ENCODE measurements around the gene PPP6R2. TPM values are rescaled to one million over a fixed set of nuclear protein-coding genes. Genes with fewer than 3 reads are reported as not detected.
"Not testable (repeated sequence)": the region's sequence is repeated elsewhere in the genome, so short reads cannot be mapped to it uniquely, and the experiment has no call there.

Gene PPP6R2
- total RNA-seq, 1 experiment from 2014 or later: 74.7 TPM

DNA sequence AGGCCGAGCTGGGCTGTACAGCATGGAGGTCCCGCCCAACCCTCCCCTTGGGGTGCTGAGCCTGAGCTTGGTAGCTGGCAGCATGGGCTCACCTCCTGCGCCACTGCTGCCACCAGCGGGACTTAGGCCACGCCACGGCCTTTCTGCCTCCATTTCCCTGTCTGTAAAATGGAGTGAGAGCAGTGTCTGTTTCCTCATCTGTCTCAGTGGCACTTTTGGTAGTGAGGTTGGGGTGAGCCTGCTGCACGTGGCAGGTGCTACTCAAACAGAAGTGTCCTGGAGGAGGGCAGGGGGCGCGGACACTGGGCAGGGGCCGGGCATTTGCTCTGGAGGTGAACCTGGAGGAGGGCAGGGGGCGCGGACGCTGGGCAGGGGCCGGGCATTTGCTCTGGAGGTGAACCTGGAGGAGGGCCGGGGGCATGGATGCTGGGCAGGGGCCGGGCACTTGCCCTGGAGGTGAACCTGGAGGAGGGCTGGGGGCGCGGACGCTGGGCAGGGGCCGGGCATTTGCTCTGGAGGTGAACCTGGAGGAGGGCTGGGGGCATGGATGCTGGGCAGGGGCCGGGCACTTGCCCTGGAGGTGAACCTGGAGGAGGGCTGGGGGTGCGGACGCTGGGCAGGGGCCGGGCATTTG, 89.9 kb downstream of the PPP6R2 start:
- in situ Hi-C loops (cut with HindIII; ENCODE audit: low pct_unique_long_range_greater_than_20kb, low sequenced_read_pairs); DNase-seq (ENCODE audit: low read depth, low spot score): not testable (repeated sequence)

DNA sequence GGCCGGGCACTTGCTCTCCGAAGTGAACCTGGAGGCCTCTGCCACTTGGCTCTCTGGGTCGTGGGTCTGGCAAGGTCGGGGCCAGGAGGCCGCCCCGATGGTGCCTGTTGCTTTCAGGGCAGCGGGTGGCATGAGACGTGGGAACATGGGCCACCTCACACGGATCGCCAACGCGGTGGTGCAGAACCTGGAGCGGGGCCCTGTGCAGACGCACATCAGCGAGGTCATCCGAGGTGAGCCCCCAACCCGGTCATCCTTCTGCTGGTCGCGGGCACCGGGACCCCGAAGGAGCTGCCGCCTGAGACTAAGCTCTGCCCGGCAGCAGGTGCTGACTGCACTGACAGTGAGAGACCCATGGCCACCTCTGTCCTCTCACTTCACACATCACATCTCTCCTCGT, 91.7 kb downstream of the PPP6R2 start:
- in situ Hi-C loops (cut with HindIII; ENCODE audit: low pct_unique_long_range_greater_than_20kb, low sequenced_read_pairs): no loop called here
- DNase-seq (ENCODE audit: low read depth, low spot score): no peak

DNA sequence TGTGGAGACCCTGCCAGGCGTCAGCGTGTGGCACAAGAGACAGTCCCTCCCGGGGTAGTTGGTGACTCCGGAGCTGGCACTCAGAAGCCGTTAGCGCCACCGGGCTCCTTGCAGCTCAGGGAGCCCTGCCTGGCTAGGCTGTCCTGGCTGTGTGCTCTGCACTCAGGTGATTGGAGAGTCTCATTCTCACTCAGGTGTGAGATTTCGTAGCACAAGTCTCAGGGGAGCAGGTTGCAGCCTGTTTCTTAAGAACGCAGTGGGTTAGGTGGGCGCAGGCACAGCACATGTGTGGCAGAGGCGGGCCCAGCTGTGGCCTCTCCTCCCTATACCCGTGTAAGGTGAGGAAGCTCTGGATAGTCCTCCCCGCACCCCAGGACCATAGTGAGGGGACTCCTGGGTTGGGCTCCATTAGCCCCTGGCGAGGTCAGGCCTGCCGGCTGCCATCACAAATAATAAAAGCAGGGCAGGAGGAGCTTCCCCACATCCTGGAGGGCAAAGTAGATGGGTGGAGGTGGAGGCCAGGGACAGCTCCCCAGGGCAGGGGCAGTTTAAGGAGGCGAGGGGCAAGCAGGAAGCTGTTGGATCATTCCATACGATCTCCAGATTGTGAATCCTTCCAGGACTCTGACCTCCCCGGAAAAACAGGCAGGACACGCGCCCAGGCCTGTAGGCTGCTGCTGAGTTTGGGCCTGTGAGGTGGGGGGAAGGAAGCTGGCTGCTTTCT, 92.3 kb downstream of the PPP6R2 start:
- in situ Hi-C loops (cut with HindIII; ENCODE audit: low pct_unique_long_range_greater_than_20kb, low sequenced_read_pairs): no loop called here
- no peak for DNase-seq (ENCODE audit: low read depth, low spot score)

DNA sequence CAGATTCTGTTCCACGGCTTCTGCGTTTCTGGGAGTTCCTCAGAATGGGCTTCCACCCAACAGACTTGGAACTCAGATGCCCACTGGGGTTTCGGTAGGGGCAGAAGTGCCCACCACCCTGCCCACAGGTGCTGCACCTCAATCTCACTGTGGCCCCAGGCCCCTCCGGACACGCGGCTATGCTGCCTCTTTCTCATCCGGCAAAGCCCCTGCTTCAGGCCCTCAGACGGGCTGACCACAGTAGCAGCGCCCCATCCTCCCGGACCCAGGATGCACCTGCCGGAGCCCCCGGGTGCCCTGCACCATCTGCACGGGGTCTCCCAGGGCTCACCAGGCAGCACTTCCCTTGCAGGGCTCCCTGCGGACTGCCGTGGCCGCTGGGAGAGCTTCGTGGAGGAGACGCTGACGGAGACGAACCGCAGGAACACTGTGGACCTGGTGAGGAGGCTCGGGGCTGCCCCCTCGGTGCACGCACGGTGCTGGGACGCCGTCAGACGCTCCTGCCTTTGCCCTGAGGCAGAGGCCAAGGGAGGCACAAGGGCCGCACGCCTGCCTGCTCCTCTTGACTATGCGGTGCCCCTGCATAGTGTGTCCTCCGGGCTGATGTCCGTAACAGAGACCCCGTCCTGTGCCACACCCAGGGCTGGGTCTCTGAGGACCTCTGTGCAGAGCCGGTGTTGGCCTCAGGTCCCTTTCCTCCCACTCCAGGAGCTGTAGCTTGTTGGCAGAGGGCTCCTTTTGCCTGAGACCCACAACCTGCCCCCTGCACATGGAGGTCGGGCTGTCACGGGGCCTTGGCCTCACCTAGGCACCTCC, 93.1 kb downstream of the PPP6R2 start:
- DNase-seq (ENCODE audit: low read depth, low spot score): no peak
- in situ Hi-C loops (cut with HindIII; ENCODE audit: low pct_unique_long_range_greater_than_20kb, low sequenced_read_pairs): no loop called here

DNA sequence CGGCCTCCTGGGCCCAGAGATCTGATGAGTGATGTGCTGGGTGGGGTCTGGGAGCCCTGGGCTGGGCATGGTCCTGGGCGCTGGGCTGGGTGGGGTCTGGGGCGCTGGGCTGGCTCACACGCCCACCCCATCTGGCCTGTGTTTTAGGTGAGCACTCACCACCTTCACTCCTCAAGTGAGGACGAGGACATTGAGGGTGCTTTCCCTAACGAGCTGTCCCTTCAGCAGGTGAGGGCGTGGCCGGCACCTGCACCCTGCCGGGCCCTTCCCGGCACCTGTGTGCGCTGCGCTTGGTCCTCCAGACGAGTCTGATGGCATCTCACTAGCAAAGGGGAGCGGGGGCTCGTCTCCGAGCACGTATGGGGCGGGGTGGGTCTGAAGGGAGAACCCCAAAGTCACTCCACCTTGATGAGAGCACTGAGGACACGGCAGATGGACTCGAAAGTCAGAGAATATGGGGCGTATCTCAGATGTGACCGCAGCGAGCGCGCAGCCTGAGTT, 93.8 kb downstream of the PPP6R2 start:
- DNase-seq (ENCODE audit: low read depth, low spot score): no peak
- in situ Hi-C loops (cut with HindIII; ENCODE audit: low pct_unique_long_range_greater_than_20kb, low sequenced_read_pairs): no loop called here

DNA sequence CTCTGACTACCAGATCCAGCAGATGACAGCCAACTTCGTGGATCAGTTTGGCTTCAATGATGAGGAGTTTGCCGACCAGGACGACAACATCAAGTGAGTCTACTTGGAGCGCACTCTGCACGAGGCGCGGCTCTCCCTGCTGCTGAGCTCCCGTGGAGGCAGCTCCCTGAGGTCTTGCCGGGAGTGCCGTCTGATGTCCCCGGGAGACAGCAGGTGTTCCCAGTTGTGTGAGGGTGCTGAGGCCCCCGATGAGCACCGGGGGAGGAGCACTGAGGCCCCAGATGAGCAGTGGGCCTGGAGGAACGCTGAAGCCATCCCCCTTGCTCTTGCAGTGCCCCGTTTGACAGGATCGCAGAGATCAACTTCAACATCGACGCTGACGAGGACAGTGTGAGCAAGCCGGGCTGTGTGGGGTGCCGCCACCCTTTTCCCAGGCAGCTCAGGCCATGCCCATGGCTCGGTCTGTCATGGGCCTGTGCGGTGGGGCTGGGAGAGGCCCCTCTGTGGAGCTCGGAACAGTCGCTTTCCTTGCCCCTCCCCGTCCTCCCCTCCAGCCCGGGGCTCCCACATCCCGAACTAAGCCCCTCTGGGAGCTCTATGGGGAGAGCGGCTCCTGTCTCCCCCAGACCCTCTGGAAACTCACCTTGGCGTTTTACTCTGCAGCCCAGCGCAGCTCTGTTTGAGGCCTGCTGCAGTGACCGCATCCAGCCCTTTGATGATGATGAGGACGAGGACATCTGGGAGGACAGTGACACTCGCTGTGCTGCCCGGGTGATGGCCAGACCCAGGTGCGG, 94.6 kb downstream of the PPP6R2 start:
- in situ Hi-C loops (cut with HindIII; ENCODE audit: low pct_unique_long_range_greater_than_20kb, low sequenced_read_pairs): no loop called here
- DNase-seq (ENCODE audit: low read depth, low spot score): no peak

DNA sequence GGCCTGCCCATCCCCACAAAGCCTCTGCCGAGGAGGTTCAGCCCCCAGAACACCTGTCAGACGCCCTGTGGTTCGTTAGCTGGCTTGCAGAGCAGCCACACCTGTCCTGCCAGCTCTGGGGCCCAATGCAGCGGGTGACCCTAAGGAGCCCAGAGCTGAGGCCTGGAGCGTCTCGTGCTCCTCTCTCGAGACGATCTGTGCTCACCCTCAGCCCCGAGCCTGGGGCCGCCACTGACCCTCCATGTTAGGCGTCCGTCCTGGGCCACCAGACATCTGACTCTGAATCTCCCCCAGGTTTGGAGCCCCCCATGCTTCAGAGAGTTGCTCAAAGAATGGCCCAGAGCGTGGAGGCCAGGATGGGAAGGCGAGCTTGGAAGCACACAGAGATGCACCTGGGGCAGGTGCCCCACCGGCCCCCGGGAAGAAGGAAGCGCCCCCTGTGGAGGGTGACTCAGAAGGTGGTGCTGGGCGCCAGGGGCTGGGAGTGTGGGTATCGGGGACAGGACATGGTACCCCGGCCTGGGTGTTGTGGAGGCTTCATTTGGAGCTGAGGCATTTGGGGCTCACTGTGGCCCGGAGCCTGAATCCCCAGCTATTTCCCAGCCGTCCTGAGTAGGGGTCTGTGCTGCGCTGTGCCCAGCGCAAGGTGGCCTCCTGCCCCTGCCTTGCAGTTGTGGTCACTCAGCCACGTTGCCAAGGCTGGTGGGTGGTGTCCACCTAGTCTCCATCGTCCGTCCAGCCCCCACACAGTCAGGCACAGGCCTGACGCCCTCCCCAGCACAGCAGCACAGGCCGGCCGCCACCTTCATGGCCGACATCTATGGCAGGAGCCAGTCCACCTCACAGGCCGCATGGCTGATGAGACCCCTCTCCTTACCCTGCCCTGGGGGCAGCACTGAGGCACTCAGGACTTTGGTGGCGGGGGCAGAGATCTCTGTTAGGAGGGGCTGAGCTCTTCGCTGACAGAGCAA, 95.5 kb downstream of the PPP6R2 start:
- no peak for DNase-seq (ENCODE audit: low read depth, low spot score)
- in situ Hi-C loops (cut with HindIII; ENCODE audit: low pct_unique_long_range_greater_than_20kb, low sequenced_read_pairs): no loop called here

DNA sequence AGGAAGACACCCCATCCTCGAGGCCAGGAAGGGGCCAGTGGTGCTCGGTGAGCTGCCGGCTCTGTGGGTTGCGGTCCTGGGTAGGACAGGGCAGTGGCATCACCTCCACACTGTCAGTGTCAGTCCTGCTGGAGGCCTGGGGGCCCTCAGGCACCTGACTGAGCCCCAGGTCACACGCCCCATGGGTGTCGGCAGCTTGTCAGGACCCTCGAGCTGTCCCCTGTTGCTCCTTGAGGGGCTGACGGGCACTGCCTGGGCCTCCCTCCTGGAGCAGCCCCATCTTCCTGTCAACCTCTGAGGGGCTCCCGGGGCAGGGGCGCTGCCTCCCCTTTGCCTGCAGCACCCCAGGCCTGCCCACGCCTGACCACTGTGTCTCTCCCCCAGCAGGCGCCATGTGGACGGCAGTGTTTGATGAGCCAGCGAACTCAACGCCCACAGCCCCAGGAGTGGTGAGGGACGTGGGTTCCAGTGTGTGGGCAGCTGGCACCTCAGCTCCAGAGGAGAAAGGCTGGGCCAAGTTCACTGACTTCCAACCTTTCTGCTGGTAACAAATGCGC, 96.3 kb downstream of the PPP6R2 start:
- no peak for DNase-seq (ENCODE audit: low read depth, low spot score)
- in situ Hi-C loops (cut with HindIII; ENCODE audit: low pct_unique_long_range_greater_than_20kb, low sequenced_read_pairs): no loop called here

DNA sequence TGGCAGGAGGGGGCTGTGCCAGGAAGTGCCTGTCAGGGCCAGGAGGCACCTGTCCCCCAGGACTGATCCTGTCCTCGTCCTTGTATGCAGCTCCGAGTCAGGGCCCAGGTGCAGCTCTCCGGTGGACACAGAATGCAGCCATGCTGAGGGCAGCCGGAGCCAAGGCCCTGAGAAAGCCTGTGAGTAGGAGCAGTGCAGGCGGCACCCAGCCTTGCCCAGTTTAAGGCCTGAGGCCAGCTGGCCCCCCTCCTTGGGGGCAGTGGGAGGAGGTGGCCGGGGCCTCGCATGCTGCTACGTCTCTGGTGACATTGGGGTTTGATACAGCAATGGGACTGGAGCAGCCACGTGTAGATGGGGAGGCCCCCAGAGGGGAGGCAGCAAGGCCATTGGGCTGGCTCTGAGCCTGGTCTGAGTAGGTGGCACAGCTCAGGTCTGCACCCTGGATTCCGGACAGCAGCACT, 96.8 kb downstream of the PPP6R2 start:
- in situ Hi-C loops (cut with HindIII; ENCODE audit: low pct_unique_long_range_greater_than_20kb, low sequenced_read_pairs): no loop called here
- DNase-seq (ENCODE audit: low read depth, low spot score): no peak

DNA sequence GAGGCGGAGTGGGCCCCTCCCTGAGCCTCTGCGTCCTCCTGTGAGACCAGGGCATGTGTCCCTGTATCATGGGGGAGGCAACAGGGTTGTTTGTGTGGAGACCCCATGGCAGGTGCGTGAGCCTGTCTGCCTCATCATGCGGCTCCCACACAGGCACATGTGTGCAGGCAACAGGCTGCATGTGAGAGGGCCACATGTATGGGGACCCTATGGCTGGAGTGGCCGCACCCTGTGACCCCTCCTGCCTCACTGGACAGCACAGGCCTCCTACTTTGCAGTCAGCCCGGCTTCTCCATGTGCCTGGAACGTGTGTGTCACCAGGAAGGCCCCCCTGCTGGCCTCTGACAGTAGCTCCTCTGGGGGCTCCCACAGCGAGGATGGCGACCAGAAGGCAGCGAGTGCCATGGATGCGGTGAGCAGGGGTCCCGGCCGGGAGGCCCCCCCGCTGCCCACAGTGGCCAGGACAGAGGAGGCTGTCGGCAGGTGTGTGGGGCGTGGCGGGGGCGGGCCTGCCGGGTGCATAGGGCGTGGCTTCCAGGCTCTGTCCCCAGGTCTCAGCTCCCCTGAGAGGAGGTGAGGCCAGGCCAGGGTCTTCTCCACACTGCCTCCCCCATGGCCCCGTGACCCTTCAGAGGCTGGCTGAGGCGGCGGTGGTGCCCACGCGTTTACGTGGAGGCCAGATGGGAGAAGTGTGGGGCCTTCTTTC, 97.6 kb downstream of the PPP6R2 start:
- no peak for DNase-seq (ENCODE audit: low read depth, low spot score)
- in situ Hi-C loops (cut with HindIII; ENCODE audit: low pct_unique_long_range_greater_than_20kb, low sequenced_read_pairs): no loop called here

DNA sequence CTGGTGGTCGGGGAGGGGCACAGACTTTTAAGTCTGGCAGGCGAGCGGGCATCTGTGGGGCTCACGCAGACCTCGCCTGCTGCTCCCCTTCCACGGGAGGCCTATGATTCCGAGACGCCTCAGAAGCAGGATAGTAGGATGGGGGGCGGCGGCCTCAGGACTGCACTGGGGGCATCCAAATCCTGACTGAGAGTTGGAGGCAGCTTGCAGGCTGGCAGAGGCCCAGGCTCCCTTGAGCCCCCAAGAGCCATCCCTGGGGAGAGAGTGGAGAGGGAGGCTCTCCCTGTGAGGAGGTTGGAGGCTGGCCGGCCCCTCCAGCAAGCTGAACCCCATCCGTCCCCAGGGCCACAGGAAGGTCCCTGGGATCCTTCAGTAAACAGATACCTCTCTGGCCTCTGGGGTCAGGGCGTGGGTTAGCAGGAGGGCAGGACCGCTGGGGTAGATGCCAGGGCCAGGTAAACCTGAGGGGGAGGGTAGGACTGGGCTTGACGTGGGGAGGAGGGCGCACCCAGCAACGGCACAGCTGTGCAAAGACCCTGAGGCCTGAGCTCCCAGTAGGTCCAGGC, 98.4 kb downstream of the PPP6R2 start:
- no peak for DNase-seq (ENCODE audit: low read depth, low spot score)
- in situ Hi-C loops (cut with HindIII; ENCODE audit: low pct_unique_long_range_greater_than_20kb, low sequenced_read_pairs): no loop called here

DNA sequence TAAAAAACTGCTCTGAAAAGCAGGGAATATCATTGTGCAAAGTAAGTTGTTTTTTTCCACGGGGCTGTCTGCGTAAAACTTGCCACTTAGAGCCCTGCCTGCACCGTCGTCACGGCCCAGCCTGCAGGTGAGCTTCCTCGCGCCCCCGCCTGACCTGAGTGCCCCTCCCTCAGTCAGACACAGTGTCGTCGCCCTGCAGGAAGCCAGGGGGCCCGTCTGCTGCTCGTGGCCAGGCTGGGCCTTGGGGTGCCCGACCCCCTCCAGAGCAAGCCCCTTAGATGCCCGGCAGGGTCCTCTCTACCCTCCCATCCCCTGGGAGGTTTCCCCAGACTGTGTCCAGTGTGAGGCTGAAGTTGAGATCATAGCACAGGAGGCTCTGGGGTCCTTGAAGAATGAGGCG, 100.1 kb downstream of the PPP6R2 start:
- DNase-seq (ENCODE audit: low read depth, low spot score): no peak
- in situ Hi-C loops (cut with HindIII; ENCODE audit: low pct_unique_long_range_greater_than_20kb, low sequenced_read_pairs): no loop called here

DNA sequence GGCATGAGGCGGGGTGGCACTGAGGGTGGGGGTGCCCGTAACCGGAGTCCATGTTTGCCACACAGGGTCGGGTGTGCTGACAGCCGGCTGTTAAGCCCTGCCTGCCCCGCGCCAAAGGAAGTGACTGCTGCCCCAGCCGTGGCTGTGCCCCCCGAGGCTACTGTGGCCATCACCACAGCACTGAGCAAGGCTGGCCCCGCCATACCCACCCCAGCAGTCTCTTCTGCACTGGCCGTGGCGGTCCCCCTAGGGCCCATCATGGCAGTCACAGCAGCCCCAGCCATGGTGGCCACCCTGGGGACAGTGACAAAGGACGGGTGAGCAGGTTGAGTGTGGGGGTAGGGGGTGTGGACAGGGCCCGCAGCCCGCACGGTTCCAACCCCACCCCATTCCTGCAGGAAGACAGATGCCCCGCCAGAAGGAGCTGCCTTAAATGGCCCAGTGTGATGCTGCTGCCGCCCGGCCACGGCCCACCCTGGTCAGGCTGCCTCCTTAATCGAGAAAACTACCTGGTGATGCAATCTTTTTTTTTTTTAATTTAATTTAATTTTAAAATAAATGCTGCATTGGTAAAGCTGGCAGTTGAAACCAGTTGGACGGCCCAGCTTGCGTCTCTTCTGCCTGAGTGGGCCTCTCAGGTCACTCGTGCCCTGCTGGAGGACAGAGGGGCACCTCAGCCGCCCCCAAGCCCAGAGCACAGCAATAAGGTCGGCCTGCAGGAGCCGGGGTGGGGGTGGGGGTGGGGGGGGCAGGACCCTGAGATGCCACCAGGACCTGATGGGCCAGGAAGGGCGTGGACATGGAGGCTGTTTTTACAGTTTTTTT, 100.9 kb downstream of the PPP6R2 start:
- in situ Hi-C loops (cut with HindIII; ENCODE audit: low pct_unique_long_range_greater_than_20kb, low sequenced_read_pairs): no loop called here
- no peak for DNase-seq (ENCODE audit: low read depth, low spot score)

DNA sequence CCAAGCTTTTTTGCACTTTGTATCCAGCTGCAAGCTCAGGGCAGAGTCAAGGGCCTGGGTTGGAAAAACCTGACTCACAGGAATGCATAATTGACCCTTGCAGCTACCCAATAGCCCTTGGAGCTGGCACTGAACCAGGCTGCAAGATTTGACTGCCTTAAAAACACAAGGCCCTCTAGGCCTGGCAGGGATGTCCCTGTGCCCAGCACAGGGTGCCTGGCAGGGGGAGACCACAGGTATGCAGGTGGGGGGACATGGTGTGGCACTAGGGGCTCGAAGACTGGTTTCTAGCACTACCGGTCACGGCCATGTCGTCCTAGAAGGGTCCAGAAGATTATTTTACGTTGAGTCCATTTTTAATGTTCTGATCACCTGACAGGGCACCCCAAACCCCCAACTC, 101.5 kb downstream of the PPP6R2 start:
- in situ Hi-C loops (cut with HindIII; ENCODE audit: low pct_unique_long_range_greater_than_20kb, low sequenced_read_pairs): no loop called here
- DNase-seq (ENCODE audit: low read depth, low spot score): no peak

Measured in SK-MEL-5 (cell line).